Pancreas (tissue), 10 donors: ENCODE results near the gene PYROXD2. TPM values are rescaled to one million over a fixed set of nuclear protein-coding genes. Genes with fewer than 3 reads are reported as not detected.

Source experiments
- ATAC-seq, 4 donors: fragments of 200-7000 bp; cut with Tn5 transposase; one replicate each; pipeline versions ENCODE4 v1.8.0 to v1.9.1; 2020; ENCODE audit warnings: mild to moderate bottlenecking in 4 of 4, moderate library complexity in 4 of 4
- DNase-seq, 6 donors: peaks; one replicate each; pipeline ENCODE4 v3.0.0-alpha.2; 2020
- FAIRE-seq: peaks from 2 replicates; lab custom pipeline; 2012; peaks lifted over from hg19 to GRCh38; lab: Jason Lieb, UNC
- H3K27ac ChIP-seq, 4 donors: fragments of 200-600 bp; sonication (generic); 1 replicate in 3 of 4; 2 replicates in 1 of 4; pipeline versions ENCODE4 v1.5.0 to v1.8.0; 2020
- H3K27me3 ChIP-seq, 4 donors: fragments of 200-600 bp; one replicate each; pipeline ENCODE4 v1.8.0; 2021
- H3K36me3 ChIP-seq, 3 donors: fragments of 200-600 bp; sonication (generic) in 1 of 3; one replicate each; pipeline versions ENCODE4 v1.5.0 to v1.8.0; 2020 to 2021
- H3K4me1 ChIP-seq, 3 donors: fragments of 200-600 bp; one replicate each; pipeline ENCODE4 v1.8.0; 2021
- H3K4me3 ChIP-seq, 4 donors: fragments of 200-600 bp; sonication (generic) in 2 of 4; one replicate each; pipeline versions ENCODE4 v1.5.0 to v1.8.0; 2020 to 2021
- H3K9me3 ChIP-seq, 4 donors: fragments of 200-600 bp; one replicate each; pipeline ENCODE4 v1.8.0; 2021
- WGBS, 2 donors: extraction: QIAGEN DNeasy Blood & Tissue Kit; methylation state at CpG; one replicate each; pipeline ENCODE4 v1.1.7; 2013; 5-methylcytosine and 5-hydroxymethylcytosine counted together
- intact Hi-C, 3 donors: fragments of 100-400 bp; cut with DNase I; formaldehyde crosslinking; loops; one replicate each; pipeline versions ENCODE4 v1.11.1 to v1.14.2; 2022
- polyA plus RNA-seq, 2 donors: library from polyadenylated mRNA; stranded (reverse); fragments of 200-250 nt; gene quantifications; one replicate each; pipeline ENCODE4 v1.2.3, GENCODE V29; 2013
- total RNA-seq, 6 donors: library from RNA; stranded (reverse); fragmentation: NEBNext Ultra II Directional in 4 of 6; extraction: Animal tissue kit (Norgen Biotek cat#: 25700) in 4 of 6; gene quantifications; one replicate each; pipeline versions ENCODE4 v1.2.1 to v1.2.4, GENCODE V29; 2021 to 2023
- TF ChIP-seq, protein P1 (sequence below), 4 donors: fragments of 200-600 bp; sonication (generic) in 3 of 4; IDR thresholded peaks; one replicate each; pipeline versions ENCODE4 v1.5.0 to v1.8.0; 2021; ENCODE audit warnings: antibody characterized with exemption in 4 of 4
- donor health status: healthy with polysubstance abuse.
- donor health status: DM: no; HTN: no; CAD: no; lungs with moderate emphysema.
- donor health status: DM: no; HTN: no; CAD: no.
- donor health status: control.
- donor health status: control.
- donor health status: Bipolar disorder and iron deficiency.
- donor health status: DM: yes; HTN: yes; CAD: no.
- donor health status: DM: no; HTN: no; CAD: no.
- donor health status: DM: no; HTN: no; CAD: no.
- donor health status: DM: yes; HTN: yes; CAD: no.

The PYROXD2 gene
- total and polyA plus RNA-seq, 8 donors: 1.8 to 15.9 (median 3.9) TPM

DNA sequence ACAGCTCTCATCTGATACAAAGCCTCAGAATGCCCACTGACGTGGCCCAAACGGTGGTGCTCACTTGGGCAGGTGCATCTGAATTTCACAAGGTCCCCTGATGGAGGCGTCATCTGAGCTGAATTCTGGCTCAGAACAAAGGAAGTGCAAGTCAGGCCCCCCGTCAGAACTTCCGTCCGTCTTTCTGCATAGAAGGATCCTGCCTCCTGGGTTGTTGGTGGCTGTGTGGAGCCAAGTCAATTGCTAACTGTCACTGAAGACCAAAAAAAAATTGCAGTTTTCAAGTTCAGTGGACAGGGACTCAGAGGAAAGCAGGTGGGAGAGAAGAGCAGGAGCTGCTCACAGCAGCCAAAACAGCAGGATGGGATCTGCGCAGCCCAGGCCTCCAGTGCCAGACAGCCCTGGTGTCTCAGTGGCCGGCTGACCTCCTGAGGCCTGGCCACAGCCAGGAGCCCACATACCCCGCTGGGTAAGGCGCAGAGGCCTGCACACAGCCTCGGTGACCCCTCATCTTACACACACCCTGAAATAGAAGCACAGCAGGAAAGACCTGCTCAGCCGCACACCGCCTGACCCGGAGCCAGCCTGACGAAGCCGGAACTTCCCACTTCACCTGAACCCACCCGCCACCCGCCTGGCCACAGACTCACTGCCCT is 49.4 kb downstream of the PYROXD2 start:
- 85 to 87% methylated on average over 18 of the region's 18 CpGs for WGBS, 2 donors
- no peaks in the 10 kb centered on the region for H3K4me1 ChIP-seq
- no peaks in the 10 kb centered on the region for H3K36me3 ChIP-seq
- H3K27ac ChIP-seq: no peak overlapping the region
- DNase-seq (no peak), FAIRE-seq (no peak), ATAC-seq (peak in 1 of 4 donors; percentile 37)
- no peaks in the 10 kb centered on the region for H3K27me3 ChIP-seq
- intact Hi-C loops: no loop called here
- TF ChIP-seq, protein P1, sequence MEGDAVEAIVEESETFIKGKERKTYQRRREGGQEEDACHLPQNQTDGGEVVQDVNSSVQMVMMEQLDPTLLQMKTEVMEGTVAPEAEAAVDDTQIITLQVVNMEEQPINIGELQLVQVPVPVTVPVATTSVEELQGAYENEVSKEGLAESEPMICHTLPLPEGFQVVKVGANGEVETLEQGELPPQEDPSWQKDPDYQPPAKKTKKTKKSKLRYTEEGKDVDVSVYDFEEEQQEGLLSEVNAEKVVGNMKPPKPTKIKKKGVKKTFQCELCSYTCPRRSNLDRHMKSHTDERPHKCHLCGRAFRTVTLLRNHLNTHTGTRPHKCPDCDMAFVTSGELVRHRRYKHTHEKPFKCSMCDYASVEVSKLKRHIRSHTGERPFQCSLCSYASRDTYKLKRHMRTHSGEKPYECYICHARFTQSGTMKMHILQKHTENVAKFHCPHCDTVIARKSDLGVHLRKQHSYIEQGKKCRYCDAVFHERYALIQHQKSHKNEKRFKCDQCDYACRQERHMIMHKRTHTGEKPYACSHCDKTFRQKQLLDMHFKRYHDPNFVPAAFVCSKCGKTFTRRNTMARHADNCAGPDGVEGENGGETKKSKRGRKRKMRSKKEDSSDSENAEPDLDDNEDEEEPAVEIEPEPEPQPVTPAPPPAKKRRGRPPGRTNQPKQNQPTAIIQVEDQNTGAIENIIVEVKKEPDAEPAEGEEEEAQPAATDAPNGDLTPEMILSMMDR (IDR thresholded peaks at IDR 0.05): no peak
- no peak overlapping the region for H3K4me3 ChIP-seq
- H3K9me3 ChIP-seq: no peaks in the 10 kb centered on the region

DNA sequence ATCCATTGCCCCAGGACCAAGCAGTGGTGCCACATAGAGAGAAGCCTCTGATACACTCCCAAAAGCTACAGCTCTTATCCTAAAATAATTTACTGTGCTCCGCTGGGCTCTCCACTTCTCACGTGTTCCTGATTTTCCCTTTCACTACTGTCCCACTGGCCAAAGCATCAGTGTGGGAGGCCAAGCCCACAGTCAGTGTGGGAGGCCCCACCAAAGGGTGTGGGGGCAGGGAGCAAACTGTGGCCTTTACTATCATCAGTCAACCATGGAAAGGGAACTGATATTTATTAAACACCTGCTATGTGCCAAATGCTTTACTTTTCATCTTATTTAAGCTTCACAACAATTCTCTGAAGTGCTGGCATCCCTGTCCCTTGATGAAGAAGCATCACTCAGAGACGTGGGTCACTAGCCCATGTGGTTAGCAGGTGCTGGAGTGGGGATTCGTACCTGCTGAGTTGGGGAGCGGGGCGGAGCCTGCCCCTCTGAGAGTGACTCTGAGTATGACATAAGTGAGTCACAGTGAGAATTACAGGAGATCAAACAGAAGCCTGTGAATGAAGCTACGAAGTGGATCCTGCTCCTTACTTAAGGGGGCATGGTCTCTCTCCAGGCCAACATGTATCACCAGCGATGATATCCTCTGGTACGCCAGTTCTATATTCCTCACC is 50.4 kb downstream of the PYROXD2 start:
- H3K4me3 ChIP-seq: no peak overlapping the region
- ATAC-seq: no peak
- TF ChIP-seq, protein P1 (IDR thresholded peaks at IDR 0.05): no peak
- intact Hi-C loops: no loop called here
- no peaks in the 10 kb centered on the region for H3K4me1 ChIP-seq
- DNase-seq: no peak
- WGBS, 2 donors: 85 to 88% methylated on average over 9 of the region's 9 CpGs
- H3K9me3 ChIP-seq: no peaks in the 10 kb centered on the region
- H3K27ac ChIP-seq: no peak overlapping the region
- H3K36me3 ChIP-seq: no peaks in the 10 kb centered on the region
- FAIRE-seq: no peak
- no peaks in the 10 kb centered on the region for H3K27me3 ChIP-seq

DNA sequence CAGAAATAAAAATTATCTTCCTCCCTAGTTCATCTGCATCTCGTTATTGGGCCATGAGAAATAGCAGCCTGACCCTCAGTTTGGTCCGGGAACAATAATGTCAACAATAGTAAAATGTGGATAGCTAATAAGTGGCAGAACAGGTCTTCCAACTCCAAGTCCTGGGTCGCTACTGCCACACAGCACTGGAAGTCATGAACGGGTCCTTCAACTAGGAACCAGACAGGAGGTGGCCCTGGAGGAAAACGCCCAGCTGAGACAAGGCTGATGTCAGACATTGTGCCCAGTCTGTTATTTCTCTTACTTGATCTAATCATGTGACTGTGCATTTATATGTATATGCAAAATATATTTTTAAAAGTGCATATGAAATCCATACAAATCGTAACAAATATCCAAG is 51.8 kb downstream of the PYROXD2 start:
- Histone ChIP-seq H3K36me3 (no peaks in the 10 kb centered on the region), H3K27ac (no peak overlapping the region), H3K9me3 (no peaks in the 10 kb centered on the region), H3K27me3 (no peaks in the 10 kb centered on the region), H3K4me3 (no peak overlapping the region), H3K4me1 (no peaks in the 10 kb centered on the region)
- peak in 1 of 6 donors; percentile 14 for DNase-seq
- intact Hi-C loops: no loop called here
- 30 to 31% methylated on average over 6 of the region's 6 CpGs for WGBS, 2 donors
- TF ChIP-seq, protein P1 (IDR thresholded peaks at IDR 0.05): no peak
- FAIRE-seq: no peak
- peak in 3 of 4 donors; percentile 29 to 80 (median 53) for ATAC-seq

DNA sequence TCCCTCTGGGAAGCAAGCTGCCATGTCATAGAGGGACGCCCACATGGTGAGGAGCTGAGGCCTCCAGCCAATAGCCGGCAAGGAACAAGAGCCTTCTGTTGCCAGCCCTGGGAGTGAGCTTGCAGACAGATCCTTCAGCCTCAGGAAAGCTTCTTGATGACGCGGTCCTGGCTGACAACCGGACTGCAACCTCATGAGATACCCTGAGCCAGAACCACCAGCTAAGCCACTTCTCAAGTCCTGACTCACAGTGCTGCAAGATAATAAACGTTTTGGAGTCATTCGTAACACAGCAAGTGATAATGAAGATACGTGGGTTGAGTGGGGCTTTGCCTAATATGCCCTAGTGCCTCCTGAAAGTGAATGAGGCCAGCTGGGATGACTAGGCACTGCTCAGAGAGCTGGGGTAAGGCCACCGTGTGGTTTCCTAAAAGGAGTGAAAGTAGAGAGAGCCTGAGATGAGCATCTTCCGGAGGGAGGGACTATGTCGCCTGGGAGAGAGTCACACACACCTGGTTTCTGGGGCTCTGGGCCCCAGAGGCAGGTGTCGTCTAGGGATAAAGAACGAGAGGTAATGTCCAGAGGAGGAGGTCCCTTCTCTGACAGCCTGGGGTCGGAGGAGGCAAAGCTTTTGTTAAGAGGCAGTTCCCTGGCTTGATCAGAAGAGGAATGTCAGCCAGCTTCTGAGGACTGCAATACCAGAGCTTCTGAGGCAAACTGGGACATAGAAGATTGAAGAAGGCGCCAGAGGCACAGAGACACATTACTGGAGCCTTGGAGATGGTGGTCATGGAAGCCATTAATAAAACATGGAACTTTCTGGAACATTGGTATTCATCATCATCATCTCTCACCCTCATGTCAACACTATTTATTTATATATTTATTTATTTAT is 53.6 kb downstream of the PYROXD2 start:
- Histone ChIP-seq H3K36me3 (no peaks in the 10 kb centered on the region), H3K27ac (no peak overlapping the region), H3K4me1 (no peaks in the 10 kb centered on the region), H3K9me3 (no peaks in the 10 kb centered on the region), H3K27me3 (no peaks in the 10 kb centered on the region), H3K4me3 (no peak overlapping the region)
- TF ChIP-seq, protein P1 (IDR thresholded peaks at IDR 0.05): no peak
- peak in 2 of 4 donors; percentile 50 to 62 for ATAC-seq
- peak in 2 of 6 donors; percentile 12 to 21 for DNase-seq
- WGBS, 2 donors: 74 to 75% methylated on average over 15 of the region's 15 CpGs
- intact Hi-C loops: no loop called here
- FAIRE-seq: no peak
